GM12878 (cell line): ENCODE results near the gene PLCG1. TPM values are rescaled to one million over a fixed set of nuclear protein-coding genes. Genes with fewer than 3 reads are reported as not detected.

Experiments used
- NFXL1 ChIP-seq: fragments of 450-650 bp; IDR thresholded peaks from 2 replicates; pipeline ENCODE4 v1.6.1; 2017; ENCODE audit warnings: antibody characterized with exemption, mild to moderate bottlenecking, borderline replicate concordance
- POU2F2 ChIP-seq: IDR thresholded peaks from 3 replicates; pipeline ENCODE4 v1.6.1; 2011; ENCODE audit warnings: low read depth, mild to moderate bottlenecking, low read length, borderline replicate concordance
- RAD51 ChIP-seq: fragments of 450-650 bp; IDR thresholded peaks from 2 replicates; pipeline ENCODE4 v1.6.1; 2016; ENCODE audit warnings: moderate library complexity, mild to moderate bottlenecking, inconsistent platforms
- SREBF2 ChIP-seq: IDR thresholded peaks from 2 replicates; pipeline ENCODE4 v1.6.1; 2012; ENCODE audit warnings: mild to moderate bottlenecking, low read length
- TCF12 ChIP-seq: IDR thresholded peaks from 2 replicates; pipeline ENCODE4 v1.6.1; 2011; ENCODE audit warnings: low read depth, mild to moderate bottlenecking, low read length
- ZBTB11 ChIP-seq: fragments of 450-650 bp; formaldehyde crosslinking; IDR thresholded peaks from 2 replicates; pipeline ENCODE4 v1.5.0; 2022; ENCODE audit warnings: mild to moderate bottlenecking, missing genetic modification characterization
- ZNF687 ChIP-seq: fragments of 450-650 bp; IDR thresholded peaks from 2 replicates; pipeline ENCODE4 v1.6.1; 2017; ENCODE audit warnings: mild to moderate bottlenecking, moderate library complexity
- polyA plus RNA-seq, 11 experiments: library from polyadenylated mRNA; depleted of rRNA in 4 of 11; unstranded in 6 of 11; stranded (reverse) in 5 of 11; fragments of >200 nt; fragmentation: Nextera tagmentation in 4 of 11; fragmentation: Illumina TruSeq in 1 of 11; extraction: Ambion mirVana in 4 of 11; extraction: Trizol in 1 of 11; gene quantifications; 1 replicate in 1 of 11; 2 replicates in 10 of 11; pipeline versions ENCODE4 v1.2.1 to v1.2.3, GENCODE V29; 2011 to 2016; ENCODE audit warnings: inconsistent platforms in 2 of 11, missing spikeins in 2 of 11, low read depth in 1 of 11
- total RNA-seq, 4 experiments: library from RNA; depleted of rRNA in 3 of 4; stranded (reverse); fragments of >200 nt in 3 of 4; fragmentation: Illumina TruSeq in 1 of 4; extraction: Trizol in 1 of 4; gene quantifications; 2 replicates each; pipeline versions ENCODE4 v1.2.1 to v1.2.3, GENCODE V29; 2013 to 2021
- TF ChIP-seq, protein P1 (sequence below): fragments of 450-650 bp; IDR thresholded peaks from 2 replicates; pipeline ENCODE4 v1.6.1; 2017; ENCODE audit warnings: borderline replicate concordance

Gene PLCG1
- total and polyA plus RNA-seq, 10 of the 15 experiments (the other 5 are each of a cell fraction or from before 2014, with no cell fraction given) = 2.6 to 114 (median 45.3) TPM

DNA sequence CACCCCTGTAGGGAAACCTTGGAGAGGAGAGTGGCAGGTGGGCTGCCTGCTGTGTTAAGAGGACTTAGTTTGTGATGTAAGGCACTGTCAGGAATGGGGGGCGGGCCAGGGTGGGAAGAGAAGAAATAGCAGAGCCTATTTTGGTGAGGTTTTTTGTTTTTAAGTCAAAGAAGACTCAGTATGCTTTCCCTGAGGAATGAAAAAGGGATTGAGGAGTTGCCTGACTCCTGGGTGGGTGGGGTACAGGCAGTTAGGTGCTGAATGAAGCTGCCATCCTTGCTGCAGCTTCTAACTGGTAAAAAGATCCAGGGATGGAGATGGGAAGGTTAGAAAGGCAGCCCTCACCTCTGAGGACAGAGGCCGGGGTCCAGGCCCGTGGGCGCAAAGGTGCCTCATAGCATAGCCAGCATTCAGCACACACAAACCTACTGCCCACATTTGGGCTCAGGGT lies 37.9 kb downstream of the PLCG1 start (continued):
- TF ChIP-seq ZNF687 = no peak
- no peak for TF ChIP-seq ZBTB11 (CRISPR knock-in tag)
- no peak for TF ChIP-seq POU2F2
- no peak for TF ChIP-seq TCF12
- TF ChIP-seq RAD51 = no peak
- no peak for TF ChIP-seq SREBF2
- no peak for TF ChIP-seq NFXL1
- TF ChIP-seq, protein P1, sequence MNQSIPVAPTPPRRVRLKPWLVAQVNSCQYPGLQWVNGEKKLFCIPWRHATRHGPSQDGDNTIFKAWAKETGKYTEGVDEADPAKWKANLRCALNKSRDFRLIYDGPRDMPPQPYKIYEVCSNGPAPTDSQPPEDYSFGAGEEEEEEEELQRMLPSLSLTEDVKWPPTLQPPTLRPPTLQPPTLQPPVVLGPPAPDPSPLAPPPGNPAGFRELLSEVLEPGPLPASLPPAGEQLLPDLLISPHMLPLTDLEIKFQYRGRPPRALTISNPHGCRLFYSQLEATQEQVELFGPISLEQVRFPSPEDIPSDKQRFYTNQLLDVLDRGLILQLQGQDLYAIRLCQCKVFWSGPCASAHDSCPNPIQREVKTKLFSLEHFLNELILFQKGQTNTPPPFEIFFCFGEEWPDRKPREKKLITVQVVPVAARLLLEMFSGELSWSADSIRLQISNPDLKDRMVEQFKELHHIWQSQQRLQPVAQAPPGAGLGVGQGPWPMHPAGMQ = no peak
